Effector CD8-positive, alpha-beta T cell (primary cell): ENCODE measurements around the gene ZNF624.
"Not testable (repeated sequence)": the region's sequence is repeated elsewhere in the genome, so short reads cannot be mapped to it uniquely, and the experiment has no call there.

Source experiments
- DNase-seq: peaks from one replicate; lab custom pipeline; 2025; lab: John Stamatoyannopoulos, UW
- total RNA-seq, 4 experiments: gene quantifications; one replicate each; lab custom pipeline; 2026; lab: John Stamatoyannopoulos, UW

The ZNF624 gene
- 16.5 to 32.0 (median 28.9) reads per million in 4 experiments for total RNA-seq

- DNase-seq = peak; percentile 77
Measured at GRCh38 chr17:16653367-16654041, at the start of gene ZNF624. ZNF624 (minus strand) TSS chr17:16653850.

DNA sequence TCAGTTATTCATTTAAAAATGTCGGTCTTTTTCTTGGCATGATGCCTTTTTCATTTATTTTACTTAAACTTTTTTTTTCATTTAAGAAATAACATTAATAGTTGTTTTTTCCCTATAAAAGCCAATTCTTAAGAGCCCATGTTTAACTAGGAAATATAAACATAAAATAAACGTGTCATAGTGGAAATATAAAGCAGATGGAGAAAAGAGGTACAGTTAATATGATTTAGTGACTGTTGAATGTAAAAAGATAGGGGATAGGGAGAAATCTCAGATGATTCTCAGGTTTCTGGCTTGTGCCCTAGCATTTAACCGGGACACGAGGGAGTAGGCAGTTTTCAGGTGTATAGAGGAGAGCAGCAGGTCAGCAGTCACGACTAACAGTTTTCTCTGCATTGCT, 44.0 kb upstream of the ZNF624 start:
- DNase-seq = not testable (repeated sequence)

- DNase-seq = not testable (repeated sequence)
Measured at GRCh38 chr17:16690447-16690846, 36.8 kb upstream of the ZNF624 start.

DNA sequence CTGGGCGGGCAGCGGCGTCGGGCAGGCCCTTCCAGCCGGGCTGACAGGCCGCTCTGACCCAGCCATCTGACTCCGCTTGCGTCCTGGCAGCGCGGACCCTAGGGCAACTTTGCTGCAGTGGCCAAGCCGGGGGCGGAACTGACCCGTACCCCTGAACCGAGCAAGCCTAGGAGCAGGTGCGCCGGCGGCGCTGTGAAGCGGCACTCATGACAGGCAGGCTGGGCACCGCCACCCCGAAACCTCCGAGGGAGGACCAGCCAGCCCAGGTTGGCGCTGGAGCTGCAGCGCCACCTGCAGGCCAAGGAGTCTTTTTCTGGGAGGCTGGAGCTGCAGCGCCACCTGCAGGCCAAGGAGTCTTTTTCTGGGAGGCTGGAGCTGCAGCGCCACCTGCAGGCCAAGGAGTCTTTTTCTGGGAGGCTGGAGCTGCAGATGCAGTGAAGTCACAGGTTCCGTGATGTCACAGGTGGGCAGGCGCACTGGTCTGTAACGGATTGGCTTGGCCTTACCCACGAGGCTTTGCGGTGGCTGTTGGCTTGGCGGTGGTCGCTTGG, 36.2 kb upstream of the ZNF624 start, which contains the start of gene CCDC144A:
CCDC144A (plus strand) TSS at position 511 of the 551 bp plus-strand sequence. CDS start 160 bp downstream, outside the sequence.
- DNase-seq = not testable (repeated sequence)

GRCh38 chr17:16687151-16687550, 33.5 kb upstream of the ZNF624 start:
- not testable (repeated sequence) for DNase-seq

DNA sequence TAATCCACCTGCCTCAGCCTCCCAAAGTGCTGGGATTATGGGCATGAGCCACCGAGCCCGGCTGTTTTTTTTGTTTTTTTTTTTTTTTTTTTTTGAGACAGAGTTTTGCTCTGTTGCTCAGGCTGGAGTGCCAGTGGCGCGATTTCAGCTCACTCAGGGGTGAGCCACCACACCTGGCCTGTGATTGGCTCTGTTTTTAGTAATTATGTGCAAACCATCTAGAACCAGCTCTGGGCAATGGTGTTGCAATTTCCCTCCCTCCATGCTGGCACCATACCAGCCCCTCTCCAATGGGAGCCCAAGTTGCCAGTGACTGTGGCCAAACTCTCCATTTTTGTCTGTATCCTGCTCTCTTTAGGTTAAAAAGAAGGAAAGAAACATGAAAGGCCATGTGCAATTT, 32.4 kb upstream of the ZNF624 start:
- not testable (repeated sequence) for DNase-seq

DNA sequence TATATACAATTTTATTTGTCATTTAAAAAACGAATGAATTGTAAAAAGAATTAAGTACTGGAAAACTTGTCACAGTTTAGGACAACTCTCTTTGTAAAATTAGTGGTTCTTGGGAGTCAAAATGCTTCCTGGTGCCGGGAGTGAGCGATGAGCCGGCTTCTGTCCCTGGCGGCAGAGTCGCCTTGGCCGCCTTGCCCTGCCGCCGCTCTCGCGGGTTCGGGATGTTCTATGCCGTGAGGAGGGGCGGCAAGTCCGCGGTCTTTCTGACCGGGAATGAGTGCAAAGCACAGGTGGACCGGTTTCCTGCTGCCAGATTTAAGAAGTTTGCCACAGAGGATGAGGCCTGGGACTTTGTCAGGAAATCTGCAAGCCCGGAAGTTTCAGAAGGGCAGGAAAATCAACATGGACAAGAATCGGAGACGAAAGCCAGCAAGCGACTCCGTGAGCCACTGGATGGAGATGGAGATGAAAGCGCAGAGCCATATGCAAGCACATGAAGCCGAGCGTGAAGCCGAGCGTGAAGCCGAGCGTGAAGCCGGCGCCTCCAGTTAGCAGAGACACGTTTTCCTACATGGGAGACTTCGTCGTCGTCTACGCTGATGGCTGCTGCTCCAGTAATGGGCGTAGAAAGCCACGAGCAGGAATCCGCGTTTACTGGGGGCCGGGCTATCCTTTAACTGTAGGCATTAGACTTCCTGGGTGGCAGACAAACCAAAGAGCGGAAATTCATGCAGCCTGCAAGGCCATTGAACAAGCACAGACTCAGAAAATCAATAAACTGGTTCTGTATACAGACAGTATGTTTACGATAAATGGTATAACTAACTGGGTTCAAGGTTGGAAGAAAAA, 29.9 kb upstream of the ZNF624 start:
- DNase-seq = not testable (repeated sequence)

DNA sequence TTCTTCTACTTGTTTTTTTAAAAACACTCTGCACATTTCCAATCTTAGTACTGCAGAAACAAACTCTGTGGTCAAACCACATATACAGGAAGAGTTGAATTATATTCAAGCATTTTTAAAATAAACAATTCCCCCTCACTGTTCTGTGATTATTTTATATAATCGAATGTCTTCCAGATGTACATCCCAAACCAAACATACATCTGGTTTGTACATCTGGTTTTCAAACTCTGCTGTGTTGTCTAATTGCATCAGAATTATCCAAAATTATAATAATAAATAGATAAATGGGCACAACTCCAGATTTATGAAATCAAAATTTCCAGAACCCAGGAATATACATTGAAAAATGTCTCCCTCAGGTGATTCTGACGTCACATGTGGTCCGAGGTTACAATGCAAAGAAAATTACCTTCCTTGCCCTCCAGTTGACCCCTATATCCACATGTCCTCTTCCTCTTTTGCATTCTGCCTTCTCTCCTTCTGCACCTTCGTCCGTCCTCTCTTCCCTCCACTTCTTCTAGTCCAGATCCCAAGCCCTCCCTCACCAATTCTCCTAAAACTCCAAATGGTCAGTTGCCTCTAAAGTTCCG, 23.1 kb upstream of the ZNF624 start:
- DNase-seq = no peak

GRCh38 chr17:16666907-16667636, 13.4 kb upstream of the ZNF624 start:
- not testable (repeated sequence) for DNase-seq

- not testable (repeated sequence) for DNase-seq
Measured at GRCh38 chr17:16666553-16666906, 12.9 kb upstream of the ZNF624 start.

DNA sequence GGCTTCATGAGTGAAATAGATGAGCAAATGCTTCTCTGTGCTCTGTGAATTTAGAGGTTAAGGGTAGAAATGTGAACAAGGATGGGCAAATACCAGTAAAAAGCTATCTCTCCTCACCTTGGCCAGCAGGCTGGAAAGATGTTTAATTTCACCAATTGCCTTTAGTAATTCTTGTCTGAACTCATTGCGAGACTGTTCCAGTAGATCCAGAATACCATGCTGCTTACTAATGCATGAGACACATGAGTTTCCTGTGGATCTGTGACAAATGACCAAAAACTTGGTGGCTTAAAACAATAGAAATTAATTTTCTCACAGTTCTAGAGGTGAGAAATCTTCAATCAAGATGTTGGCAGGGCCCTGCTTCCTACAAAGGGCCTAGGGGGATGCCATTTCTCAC, 9.3 kb upstream of the ZNF624 start:
- DNase-seq = no peak

GRCh38 chr17:16661217-16661616, 7.6 kb upstream of the ZNF624 start:
- DNase-seq = no peak

DNA sequence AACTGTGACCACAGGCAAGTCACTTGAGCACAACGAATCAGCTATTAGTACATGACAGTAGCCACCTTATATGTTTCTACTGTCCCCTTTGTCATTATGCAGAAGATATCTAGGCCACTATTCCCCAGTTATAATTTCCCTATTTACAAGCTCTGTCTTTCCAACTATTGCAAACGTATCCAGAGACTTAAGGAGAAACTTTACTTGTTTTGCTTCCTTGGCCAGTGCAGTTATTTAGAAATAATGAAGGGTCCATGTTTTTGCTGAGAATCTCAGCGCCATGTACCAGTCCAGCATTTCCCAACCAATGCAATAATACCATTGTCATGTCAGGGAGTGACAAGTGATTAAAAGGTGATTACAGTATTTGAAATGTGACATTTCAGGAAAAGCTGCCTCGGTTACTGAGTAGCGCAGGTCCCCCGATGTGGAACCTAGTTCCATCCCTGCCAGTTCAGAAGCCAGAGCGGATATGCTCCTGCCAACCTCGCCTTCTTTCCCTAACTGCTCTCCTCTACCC, 743 bp downstream of the ZNF624 start:
- no peak for DNase-seq

DNA sequence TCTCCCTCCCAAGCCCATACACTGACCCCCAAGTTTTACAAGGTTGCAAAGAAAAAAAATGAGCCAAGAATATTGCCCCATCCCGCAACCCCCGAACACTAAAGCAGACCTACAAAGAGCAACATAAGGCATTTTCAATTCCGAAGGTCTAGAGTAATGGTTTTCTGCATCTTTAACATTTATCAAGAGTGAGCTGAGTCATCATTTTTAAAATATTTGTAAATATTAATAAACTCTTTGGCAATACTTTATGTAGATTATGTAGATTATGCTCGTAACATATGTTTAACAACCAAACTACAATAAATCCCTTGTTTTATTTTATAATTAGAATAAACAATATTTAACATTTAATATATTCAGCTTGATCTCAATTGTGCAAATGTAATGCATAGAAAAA, 1.4 kb downstream of the ZNF624 start:
- no peak for DNase-seq

DNA sequence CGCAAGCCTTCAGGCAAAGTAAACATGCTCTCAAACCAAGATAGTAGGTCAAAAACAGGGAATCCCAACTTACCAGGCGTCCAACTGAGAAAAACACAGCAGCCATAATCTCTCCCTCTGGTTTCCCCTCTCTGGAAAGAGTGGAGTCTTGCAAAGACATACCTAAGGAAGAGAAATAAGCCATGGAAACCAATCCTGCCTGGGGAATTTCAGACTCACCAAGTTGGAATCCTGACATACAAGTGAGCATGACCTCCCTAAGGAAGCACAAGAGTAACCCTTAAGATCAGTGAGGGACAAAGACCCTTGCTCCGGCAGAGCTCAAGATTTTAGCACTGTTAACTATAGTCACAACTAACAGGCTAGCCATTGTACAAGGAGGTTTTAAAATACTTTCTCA, 4.1 kb downstream of the ZNF624 start:
- no peak for DNase-seq

DNA sequence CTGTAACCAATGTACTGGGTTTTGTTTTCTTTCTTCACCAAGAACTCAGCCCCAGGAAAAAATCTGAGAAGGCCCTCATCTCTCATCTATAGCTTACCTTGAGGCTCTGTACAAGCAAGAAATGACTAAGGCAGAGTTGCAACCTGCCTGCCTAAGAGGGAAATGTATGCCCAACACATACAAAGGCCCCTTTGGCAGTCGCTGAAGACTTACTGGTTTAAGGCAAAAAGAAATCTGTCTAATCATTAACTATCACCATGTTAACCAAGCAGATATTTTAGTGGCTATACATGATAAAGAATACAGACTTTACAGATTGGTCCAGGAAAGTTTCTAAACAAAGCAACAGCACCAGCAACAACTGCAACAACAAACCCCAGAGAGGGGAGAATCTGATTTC, 14.2 kb downstream of the ZNF624 start:
- DNase-seq = no peak

GRCh38 chr17:16623282-16623681, 30.4 kb downstream of the ZNF624 start:
- no peak for DNase-seq

GRCh38 chr17:16622540-16623277, 30.9 kb downstream of the ZNF624 start:
- DNase-seq = no peak

DNA sequence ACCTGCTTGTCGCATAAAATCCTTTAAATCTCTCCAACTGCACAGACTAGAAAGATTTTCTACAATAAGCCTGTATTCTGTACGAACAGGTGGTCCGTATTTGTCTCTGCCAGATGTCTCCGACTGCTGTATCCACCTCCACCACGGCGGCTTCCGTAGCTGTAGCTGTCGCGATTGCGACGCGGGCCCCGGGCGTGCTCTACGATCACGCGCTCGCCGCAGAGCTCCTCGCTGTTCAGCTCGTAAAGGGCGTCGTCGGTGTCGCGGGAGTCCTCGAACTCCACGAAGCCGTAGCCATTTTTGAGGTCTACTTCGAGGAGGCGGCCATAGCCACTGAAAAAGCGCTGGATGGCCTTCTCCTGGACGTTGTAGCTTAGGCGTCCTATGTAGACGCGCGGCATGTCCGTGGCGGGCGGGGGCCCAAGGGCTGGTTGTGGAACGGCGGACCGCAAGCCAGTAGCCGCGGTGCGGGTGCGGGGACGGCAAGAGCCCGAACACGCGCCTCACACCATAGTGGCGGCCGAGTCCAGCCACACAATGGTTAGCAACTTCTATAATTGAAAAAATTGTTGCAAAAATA, 36.1 kb downstream of the ZNF624 start:
- no peak for DNase-seq

- no peak for DNase-seq
Measured at GRCh38 chr17:16599537-16599936, 54.1 kb downstream of the ZNF624 start.
